Ishikawa (cell line): Measurements from ENCODE around the gene PDE7B.

ENCODE experiments used
- CEBPB ChIP-seq: IDR thresholded peaks from 2 replicates; pipeline ENCODE4 v1.6.1; 2012
- CREB1 ChIP-seq: IDR thresholded peaks from 2 replicates; pipeline ENCODE4 v1.6.1; 2012; ENCODE audit warnings: low read depth
- EGR1 ChIP-seq: IDR thresholded peaks from 2 replicates; pipeline ENCODE4 v1.6.1; 2012
- EP300 ChIP-seq: IDR thresholded peaks from 2 replicates; pipeline ENCODE4 v1.6.1; 2012; ENCODE audit warnings: borderline replicate concordance
- FOXM1 ChIP-seq: IDR thresholded peaks from 2 replicates; pipeline ENCODE4 v1.6.1; 2012; ENCODE audit warnings: low read depth, borderline replicate concordance
- RAD21 ChIP-seq: IDR thresholded peaks from 2 replicates; pipeline ENCODE4 v1.6.1; 2012; ENCODE audit warnings: low read depth
- TCF12 ChIP-seq: IDR thresholded peaks from 2 replicates; pipeline ENCODE4 v1.6.1; 2012; ENCODE audit warnings: low read depth
- YY1 ChIP-seq: IDR thresholded peaks from 2 replicates; pipeline ENCODE4 v1.6.1; 2012; ENCODE audit warnings: low read depth
- ZBTB7A ChIP-seq: IDR thresholded peaks from 2 replicates; pipeline ENCODE4 v1.6.1; 2012; ENCODE audit warnings: low read depth
- TF ChIP-seq, protein P1 (sequence below): IDR thresholded peaks from 2 replicates; pipeline ENCODE4 v1.6.1; 2012
- TF ChIP-seq, protein P2 (sequence below): IDR thresholded peaks from 2 replicates; pipeline ENCODE4 v1.6.1; 2012
- TF ChIP-seq, protein P3 (sequence below): IDR thresholded peaks from 2 replicates; pipeline ENCODE4 v1.6.1; 2012; ENCODE audit warnings: low read depth, mild to moderate bottlenecking

GRCh38 chr6:136039185-136039584 is 187.7 kb downstream of the PDE7B start:
- TF ChIP-seq CEBPB, result no peak
- TF ChIP-seq CREB1, result no peak
- TF ChIP-seq ZBTB7A, result no peak
- TF ChIP-seq, protein P1, sequence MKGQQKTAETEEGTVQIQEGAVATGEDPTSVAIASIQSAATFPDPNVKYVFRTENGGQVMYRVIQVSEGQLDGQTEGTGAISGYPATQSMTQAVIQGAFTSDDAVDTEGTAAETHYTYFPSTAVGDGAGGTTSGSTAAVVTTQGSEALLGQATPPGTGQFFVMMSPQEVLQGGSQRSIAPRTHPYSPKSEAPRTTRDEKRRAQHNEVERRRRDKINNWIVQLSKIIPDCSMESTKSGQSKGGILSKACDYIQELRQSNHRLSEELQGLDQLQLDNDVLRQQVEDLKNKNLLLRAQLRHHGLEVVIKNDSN, result no peak
- TF ChIP-seq EP300, result no peak
- TF ChIP-seq RAD21, result no peak
- TF ChIP-seq, protein P2, sequence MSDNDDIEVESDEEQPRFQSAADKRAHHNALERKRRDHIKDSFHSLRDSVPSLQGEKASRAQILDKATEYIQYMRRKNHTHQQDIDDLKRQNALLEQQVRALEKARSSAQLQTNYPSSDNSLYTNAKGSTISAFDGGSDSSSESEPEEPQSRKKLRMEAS, result no peak
- no peak for TF ChIP-seq EGR1
- TF ChIP-seq, protein P3, sequence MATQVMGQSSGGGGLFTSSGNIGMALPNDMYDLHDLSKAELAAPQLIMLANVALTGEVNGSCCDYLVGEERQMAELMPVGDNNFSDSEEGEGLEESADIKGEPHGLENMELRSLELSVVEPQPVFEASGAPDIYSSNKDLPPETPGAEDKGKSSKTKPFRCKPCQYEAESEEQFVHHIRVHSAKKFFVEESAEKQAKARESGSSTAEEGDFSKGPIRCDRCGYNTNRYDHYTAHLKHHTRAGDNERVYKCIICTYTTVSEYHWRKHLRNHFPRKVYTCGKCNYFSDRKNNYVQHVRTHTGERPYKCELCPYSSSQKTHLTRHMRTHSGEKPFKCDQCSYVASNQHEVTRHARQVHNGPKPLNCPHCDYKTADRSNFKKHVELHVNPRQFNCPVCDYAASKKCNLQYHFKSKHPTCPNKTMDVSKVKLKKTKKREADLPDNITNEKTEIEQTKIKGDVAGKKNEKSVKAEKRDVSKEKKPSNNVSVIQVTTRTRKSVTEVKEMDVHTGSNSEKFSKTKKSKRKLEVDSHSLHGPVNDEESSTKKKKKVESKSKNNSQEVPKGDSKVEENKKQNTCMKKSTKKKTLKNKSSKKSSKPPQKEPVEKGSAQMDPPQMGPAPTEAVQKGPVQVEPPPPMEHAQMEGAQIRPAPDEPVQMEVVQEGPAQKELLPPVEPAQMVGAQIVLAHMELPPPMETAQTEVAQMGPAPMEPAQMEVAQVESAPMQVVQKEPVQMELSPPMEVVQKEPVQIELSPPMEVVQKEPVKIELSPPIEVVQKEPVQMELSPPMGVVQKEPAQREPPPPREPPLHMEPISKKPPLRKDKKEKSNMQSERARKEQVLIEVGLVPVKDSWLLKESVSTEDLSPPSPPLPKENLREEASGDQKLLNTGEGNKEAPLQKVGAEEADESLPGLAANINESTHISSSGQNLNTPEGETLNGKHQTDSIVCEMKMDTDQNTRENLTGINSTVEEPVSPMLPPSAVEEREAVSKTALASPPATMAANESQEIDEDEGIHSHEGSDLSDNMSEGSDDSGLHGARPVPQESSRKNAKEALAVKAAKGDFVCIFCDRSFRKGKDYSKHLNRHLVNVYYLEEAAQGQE, result no peak
- TF ChIP-seq TCF12, result no peak
- TF ChIP-seq FOXM1, result no peak
- TF ChIP-seq YY1, result no peak
